H1 (cell line): ENCODE results near the gene RNASEH2A. TPM values are rescaled to one million over a fixed set of nuclear protein-coding genes. Genes with fewer than 3 reads are reported as not detected.
A peak's percentile ranks its signal among the peaks of the same experiment; 100 is the strongest.

Experiments used
- ATF2 ChIP-seq: IDR thresholded peaks from 2 replicates; pipeline ENCODE4 v1.6.1; 2012; ENCODE audit warnings: low read length, inconsistent platforms
- BCL11A ChIP-seq, 2 experiments: IDR thresholded peaks; one replicate each; pipeline ENCODE4 v1.6.1; 2011; ENCODE audit warnings: low read depth in 2 of 2, low read length in 2 of 2, mild to moderate bottlenecking in 2 of 2
- E2F6 ChIP-seq: IDR thresholded peaks from 2 replicates; pipeline ENCODE4 v1.6.1; 2012; ENCODE audit warnings: inconsistent platforms
- EGR1 ChIP-seq: IDR thresholded peaks from 2 replicates; pipeline ENCODE4 v1.6.1; 2011; ENCODE audit warnings: low read depth, low read length, borderline replicate concordance
- GTF2F1 ChIP-seq: IDR thresholded peaks from 2 replicates; pipeline ENCODE4 v1.6.1; 2012; ENCODE audit warnings: low read depth, low read length, improper control_type of control experiment, borderline replicate concordance
- HDAC2 ChIP-seq, 2 experiments: fragments of 300-600 bp in 1 of 2; sonication (generic) in 1 of 2; IDR thresholded peaks; 2 replicates each; pipeline ENCODE4 v1.6.1; 2011 to 2012; ENCODE audit warnings: low read depth in 2 of 2, low read length in 2 of 2, mild to moderate bottlenecking in 2 of 2, moderate library complexity in 2 of 2, borderline replicate concordance in 1 of 2, inconsistent platforms in 1 of 2
- JUND ChIP-seq: IDR thresholded peaks from 2 replicates; pipeline ENCODE4 v1.6.1; 2011; ENCODE audit warnings: mild to moderate bottlenecking, improper control_type of control experiment, low read length
- KDM1A ChIP-seq: fragments of 200-600, 300-600 bp; sonication (generic); IDR thresholded peaks from 2 replicates; pipeline ENCODE4 v1.7.1; 2016; ENCODE audit warnings: mild to moderate bottlenecking, low read length, borderline replicate concordance
- MAFK ChIP-seq: IDR thresholded peaks from 2 replicates; pipeline ENCODE4 v1.6.1; 2012; ENCODE audit warnings: low read depth, mild to moderate bottlenecking, improper control_type of control experiment, low read length
- MAX ChIP-seq: IDR thresholded peaks from 2 replicates; pipeline ENCODE4 v1.6.1; 2012; ENCODE audit warnings: inconsistent platforms
- PHF8 ChIP-seq: fragments of 200-600 bp; sonication (generic); conservative IDR thresholded peaks from 2 replicates; pipeline ENCODE4 v1.7.1; 2012; ENCODE audit warnings: low read depth, mild to moderate bottlenecking, inconsistent platforms, low read length, moderate library complexity
- POU5F1 ChIP-seq: IDR thresholded peaks from 2 replicates; pipeline ENCODE4 v1.6.1; 2011; ENCODE audit warnings: low read depth, mild to moderate bottlenecking, low read length, moderate library complexity
- SIN3A ChIP-seq, 2 experiments: IDR thresholded peaks in 1 of 2; conservative IDR thresholded peaks in 1 of 2; 2 replicates each; pipeline ENCODE4 v1.6.1; 2011 to 2012; ENCODE audit warnings: low read length in 2 of 2, improper control_type of control experiment in 1 of 2, low read depth in 1 of 2, mild to moderate bottlenecking in 1 of 2
- SIX5 ChIP-seq: IDR thresholded peaks from 2 replicates; pipeline ENCODE4 v1.6.1; 2011; ENCODE audit warnings: mild to moderate bottlenecking, low read depth, low read length
- SP2 ChIP-seq: IDR thresholded peaks from 2 replicates; pipeline ENCODE4 v1.6.1; 2012; ENCODE audit warnings: mild to moderate bottlenecking, low read length, inconsistent platforms
- SUZ12 ChIP-seq: fragments of 200-600 bp; sonication (generic); IDR thresholded peaks from 2 replicates; pipeline ENCODE4 v1.6.1; 2012; ENCODE audit warnings: mild to moderate bottlenecking, inconsistent platforms, low read length, moderate library complexity, mixed read lengths
- TBP ChIP-seq: IDR thresholded peaks from 2 replicates; pipeline ENCODE4 v1.6.1; 2011; ENCODE audit warnings: low read depth, low read length, improper control_type of control experiment
- USF2 ChIP-seq: IDR thresholded peaks from 2 replicates; pipeline ENCODE4 v1.6.1; 2011; ENCODE audit warnings: low read length, improper control_type of control experiment
- polyA plus RNA-seq, 7 experiments: library from polyadenylated mRNA; depleted of rRNA in 3 of 7; stranded (reverse) in 5 of 7; unstranded in 2 of 7; fragments of >200 nt in 5 of 7; fragments of 200-250 nt in 2 of 7; gene quantifications; 1 replicate in 5 of 7; 2 replicates in 1 of 7; 4 replicates in 1 of 7; pipeline versions ENCODE4 v1.2.1 to v1.2.3, GENCODE V29; 2011 to 2013; ENCODE audit warnings: missing spikeins in 2 of 7, mixed read lengths in 2 of 7
- total RNA-seq: library from RNA; stranded (reverse); fragmentation: NEBNext Ultra II Directional; extraction: Animal tissue kit (Norgen Biotek cat#: 25700); gene quantifications from 2 replicates; pipeline ENCODE4 v1.2.1, GENCODE V29; 2021

RNASEH2A gene
- total and polyA plus RNA-seq, 2 of the 8 experiments (the other 6 are each of a cell fraction or from before 2014, with no cell fraction given) = 67.5 to 120 TPM

- TF ChIP-seq USF2 (no peak), MAFK (peak; percentile 3; the same call in 1 of the 2 replicates), EGR1 (peak; percentile 18; the same call in 1 of the 2 replicates), MAX (no peak; the same call in 1 of the 2 replicates), BCL11A (IDR thresholded peaks at IDR 0.05; ENCODE audit: low read depth in 2 of 2, low read length in 2 of 2) (no peak), SIN3A (conservative IDR thresholded peaks at IDR 0.05 in 1 of 2, IDR thresholded peaks at IDR 0.05 in 1 of 2; ENCODE audit: low read depth in 1 of 2, low read length in 2 of 2) (peak in 1 of 2 experiments; percentile 61; a peak in 1 of 4 replicates), E2F6 (no peak; the same call in 1 of the 2 replicates), HDAC2 (IDR thresholded peaks at IDR 0.05; ENCODE audit: borderline replicate concordance in 1 of 2, low read depth in 2 of 2, low read length in 2 of 2) (no peak), SP2 (no peak), JUND (no peak), GTF2F1 (no peak), SIX5 (no peak), KDM1A (no peak), PHF8 (no peak), ATF2 (no peak), TBP (no peak), SUZ12 (no peak), POU5F1 (no peak)
Observed at GRCh38 chr19:12840091-12841079, 34.0 kb downstream of the RNASEH2A start (continued).
